ENCODE results near the gene TSG101.

- TF ChIP-seq CTCF (conservative IDR thresholded peaks at IDR 0.05; ENCODE audit: low read depth in 2 of 2): no peak
- TF ChIP-seq EZH2 (IDR thresholded peaks at IDR 0.05; ENCODE audit: low read depth, unreplicated experiment): no peak
- no peak for TF ChIP-seq POLR2AphosphoS5 (IDR thresholded peaks at IDR 0.05; ENCODE audit: low read depth)
- TF ChIP-seq REST (IDR thresholded peaks at IDR 0.05; ENCODE audit: unreplicated experiment): no peak
- no peak for TF ChIP-seq EZH2phosphoT487 (IDR thresholded peaks at IDR 0.05; ENCODE audit: unreplicated experiment)
- no peak for TF ChIP-seq ETS1 (IDR thresholded peaks at IDR 0.05)
- TF ChIP-seq NANOG (IDR thresholded peaks at IDR 0.05; ENCODE audit: borderline replicate concordance): no peak
- no peak for TF ChIP-seq ZNF114 (CRISPR knock-in tag; IDR thresholded peaks at IDR 0.05)
- TF ChIP-seq STAT1 (IDR thresholded peaks at IDR 0.05; ENCODE audit: unreplicated experiment): no peak
- TF ChIP-seq ZNF331 (CRISPR knock-in tag; IDR thresholded peaks at IDR 0.05; ENCODE audit: low read depth): no peak
Measured at GRCh38 chr11:18491924-18492323, 34.8 kb downstream of the TSG101 start.
